ENCODE measurements around the gene BBLN. TPM values are rescaled to one million over a fixed set of nuclear protein-coding genes. Genes with fewer than 3 reads are reported as not detected.
A peak's percentile ranks its signal among the peaks of the same experiment; 100 is the strongest.

BBLN gene
- polyA plus RNA-seq, 3 donors from 2014 or later: 115 to 194 (median 182) TPM

DNA sequence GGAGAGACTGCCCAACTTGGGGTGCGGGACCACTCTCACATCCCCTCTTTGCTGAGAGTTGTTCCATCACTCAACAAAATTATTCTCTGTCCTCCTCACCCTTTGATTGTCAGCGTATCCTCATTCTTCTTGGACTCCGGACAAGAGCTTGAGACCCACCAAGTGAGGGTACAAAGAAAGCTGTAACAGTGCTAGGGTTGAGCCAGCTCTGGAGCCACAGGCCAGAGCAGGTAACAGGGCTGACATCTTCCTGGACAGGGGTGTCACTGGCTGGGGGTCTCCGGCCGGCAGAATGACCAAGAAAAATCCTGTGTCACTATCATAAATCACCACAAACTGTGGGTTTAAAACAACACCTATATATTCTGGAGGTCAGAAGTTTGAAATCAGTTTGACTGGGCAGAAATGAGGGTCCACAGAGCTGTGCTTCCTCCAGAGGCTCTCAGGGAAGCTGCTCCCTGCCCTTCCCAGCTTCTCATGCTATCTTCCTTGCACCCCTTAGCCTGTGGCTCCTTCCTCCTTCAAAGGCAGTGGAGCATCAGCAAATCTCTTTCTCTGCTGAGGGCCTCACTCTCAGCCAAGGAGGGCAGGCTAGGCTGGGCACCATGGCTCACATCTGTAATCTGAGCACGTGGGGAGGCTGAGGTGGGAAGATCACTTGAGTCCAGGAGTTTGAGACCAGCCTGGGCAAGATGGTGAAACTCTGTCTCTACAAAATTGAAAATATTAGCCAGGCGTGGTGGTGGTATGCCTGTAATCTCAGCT lies 4.1 kb upstream of the BBLN start:
- no peak for DNase-seq
- Mint-ChIP-seq H3K9me3 (no peaks in the 10 kb centered on the region), H3K4me3 (no peak overlapping the region), H3K36me3 (no peaks in the 10 kb centered on the region), H3K4me1 (peaks cover 9% of the 10 kb centered on the region in 2 donors), H3K27me3 (ENCODE audit: low read depth in 3 of 3) (peaks cover 0 to 1% (median 0%) of the 10 kb centered on the region in 3 donors), H3K27ac (peak overlapping the region in 2 of 6 donors; percentile 3 to 55)

DNA sequence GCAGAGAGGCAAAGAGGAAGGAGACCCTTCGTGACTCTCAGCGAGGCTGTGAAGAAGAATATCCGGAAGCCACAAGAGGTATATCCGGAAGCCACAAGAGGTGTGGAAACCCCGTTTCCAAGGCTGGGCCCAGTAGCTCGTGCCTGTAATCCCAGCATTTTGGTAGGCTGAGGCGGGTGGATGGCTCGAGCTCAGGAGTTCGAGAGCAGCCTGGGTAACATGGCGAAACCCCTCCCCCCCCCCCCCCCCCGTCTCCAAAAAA lies 612 bp upstream of the BBLN start:
- H3K4me3 Mint-ChIP-seq: peak overlapping the region; percentile 82 to 89 (median 86)
- peaks cover 0 to 6% (median 3%) of the 10 kb centered on the region in 3 donors for H3K36me3 Mint-ChIP-seq
- H3K9me3 Mint-ChIP-seq: no peaks in the 10 kb centered on the region
- H3K4me1 Mint-ChIP-seq: peaks cover 19 to 23% of the 10 kb centered on the region in 2 donors
- peak overlapping the region; percentile 85 to 94 (median 89) for H3K27ac Mint-ChIP-seq
- H3K27me3 Mint-ChIP-seq (ENCODE audit: low read depth in 3 of 3): no peaks in the 10 kb centered on the region
- peak; percentile 35 to 44 (median 38) for DNase-seq

DNA sequence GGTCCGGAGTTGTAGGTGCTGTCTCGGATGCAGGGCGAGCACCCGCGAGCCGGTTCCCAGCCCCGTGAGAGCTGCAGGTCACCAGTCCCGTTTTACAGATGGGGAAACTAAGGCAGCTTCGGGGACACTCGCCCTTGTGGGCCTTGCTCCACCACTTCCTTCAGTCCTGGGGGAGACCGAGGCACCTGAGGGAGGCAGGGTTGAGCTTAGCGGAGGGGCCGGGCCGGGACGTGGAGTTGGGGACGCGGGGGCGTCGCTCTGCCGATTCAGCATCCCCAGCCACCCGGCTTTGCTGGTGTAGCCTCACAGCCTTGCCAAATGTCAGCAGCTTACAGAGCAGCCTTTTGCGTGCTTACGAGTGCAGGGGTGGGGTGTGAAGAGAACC lies 530 bp downstream of the BBLN start:
- DNase-seq: peak in 1 of 3 donors; percentile 15
- Mint-ChIP-seq H3K4me1 (peaks cover 19 to 23% of the 10 kb centered on the region in 2 donors), H3K4me3 (peak overlapping the region; percentile 82 to 89 (median 86)), H3K27ac (peak overlapping the region; percentile 17 to 65 (median 46)), H3K36me3 (peaks cover 0 to 6% (median 3%) of the 10 kb centered on the region in 3 donors), H3K9me3 (no peaks in the 10 kb centered on the region), H3K27me3 (ENCODE audit: low read depth in 3 of 3) (no peaks in the 10 kb centered on the region)

DNA sequence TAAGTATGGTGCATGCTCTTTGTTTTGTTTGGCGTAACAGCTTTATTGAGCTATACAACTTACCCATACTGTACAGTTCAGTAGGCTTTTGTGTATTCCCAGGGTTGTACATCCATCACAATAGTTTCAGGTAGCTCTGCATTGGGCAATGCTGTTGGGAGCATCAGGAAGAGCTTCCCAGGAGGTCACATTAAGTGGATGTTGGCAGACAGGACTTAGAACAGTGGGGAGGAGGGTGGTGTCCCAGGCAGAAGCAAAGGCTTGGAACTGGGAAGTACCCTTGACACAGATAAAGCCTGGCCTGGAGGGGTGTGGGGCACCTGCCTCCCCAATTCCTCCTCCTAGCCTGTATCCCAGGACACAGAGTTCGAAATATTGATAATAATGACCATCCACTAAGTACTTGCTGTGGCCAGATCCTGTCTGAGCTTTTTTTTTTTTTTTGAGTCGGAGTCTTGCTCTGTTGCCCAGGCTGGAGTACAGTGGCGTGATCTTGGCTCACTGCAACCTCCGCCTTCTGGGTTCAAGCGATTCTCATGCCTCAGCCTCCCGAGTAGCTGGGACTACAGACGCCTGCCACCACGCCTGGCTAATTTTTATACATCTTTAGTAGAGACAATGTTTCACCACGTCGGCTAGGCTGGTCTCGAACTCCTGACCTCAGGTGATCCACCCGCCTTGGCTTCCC lies 1.3 kb downstream of the BBLN start:
- Mint-ChIP-seq H3K27ac (peak overlapping the region; percentile 14 to 65 (median 46)), H3K9me3 (no peaks in the 10 kb centered on the region), H3K27me3 (ENCODE audit: low read depth in 3 of 3) (peaks cover 0 to 2% (median 0%) of the 10 kb centered on the region in 3 donors), H3K4me1 (peaks cover 19 to 23% of the 10 kb centered on the region in 2 donors), H3K36me3 (peaks cover 0 to 6% (median 4%) of the 10 kb centered on the region in 3 donors), H3K4me3 (peak overlapping the region; percentile 82 to 89 (median 86))
- no peak for DNase-seq

DNA sequence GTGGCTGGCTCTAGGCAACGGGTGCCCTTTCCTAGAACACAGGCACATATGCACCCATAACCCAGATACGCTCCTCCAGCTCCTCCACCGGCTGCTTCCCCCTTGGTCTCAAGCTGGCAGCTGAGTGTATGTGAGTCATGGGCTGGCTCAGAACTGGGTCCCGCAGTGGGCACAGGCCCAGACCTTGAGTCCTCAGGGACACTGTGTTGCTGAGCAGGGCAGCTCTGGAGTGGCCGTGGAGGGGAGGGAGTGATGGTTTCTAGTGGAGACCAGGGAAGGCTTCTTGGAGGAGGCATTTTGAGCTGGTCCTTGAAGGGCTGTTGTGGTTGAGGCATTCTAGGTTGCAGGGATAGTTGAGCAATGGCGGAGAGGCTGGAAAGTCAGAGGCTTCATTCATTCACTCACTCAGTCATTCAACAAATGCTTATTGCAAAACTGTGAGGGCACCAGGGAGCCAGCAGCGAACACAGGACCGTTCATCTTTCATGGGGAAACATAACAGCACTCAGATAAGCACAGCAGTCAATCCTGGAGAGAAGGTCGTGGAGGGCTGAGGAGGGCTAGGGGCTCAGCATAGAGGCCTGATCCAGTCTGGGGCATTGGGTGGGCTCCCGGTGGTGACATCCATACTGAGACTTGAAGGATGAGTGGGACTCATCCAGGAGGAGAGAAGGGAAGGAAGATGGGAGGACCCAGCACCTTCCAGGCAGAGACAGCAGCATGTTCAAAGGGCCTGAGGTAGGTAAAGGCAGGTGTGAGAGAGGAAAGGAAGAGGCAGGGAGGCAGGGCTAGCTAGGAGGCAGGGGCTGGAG lies 2.4 kb downstream of the BBLN start:
- Mint-ChIP-seq H3K36me3 (peaks cover 0 to 11% (median 6%) of the 10 kb centered on the region in 3 donors), H3K27ac (peak overlapping the region in 4 of 6 donors; percentile 17 to 57 (median 44)), H3K4me1 (peaks cover 19 to 23% of the 10 kb centered on the region in 2 donors), H3K9me3 (no peaks in the 10 kb centered on the region), H3K4me3 (peak overlapping the region in 4 of 5 donors; percentile 27 to 53 (median 44)), H3K27me3 (ENCODE audit: low read depth in 3 of 3) (peaks cover 0 to 3% (median 0%) of the 10 kb centered on the region in 3 donors)
- no peak for DNase-seq

DNA sequence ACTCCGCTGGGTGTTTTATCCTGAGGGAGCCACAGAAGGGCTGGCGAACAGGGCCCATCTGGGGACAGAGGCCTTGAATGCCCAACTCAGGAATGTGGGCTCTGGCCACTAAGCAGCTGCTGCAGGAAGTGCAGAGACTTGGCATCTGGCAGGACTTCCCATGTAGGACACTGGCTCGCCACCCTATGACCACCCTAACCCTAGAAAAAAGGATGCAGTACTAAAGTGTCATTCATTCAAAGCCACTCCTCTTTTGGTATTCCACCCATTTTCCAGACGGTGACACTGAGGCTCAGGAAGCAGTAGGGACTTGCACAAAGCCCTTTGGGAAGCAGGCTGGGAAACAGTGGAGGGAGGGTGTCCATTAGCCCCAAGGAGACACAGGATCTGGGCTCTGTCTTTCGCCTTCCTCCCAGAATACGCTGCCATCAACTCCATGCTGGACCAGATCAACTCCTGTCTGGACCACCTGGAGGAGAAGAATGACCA lies 3.0 kb downstream of the BBLN start:
- H3K27me3 Mint-ChIP-seq (ENCODE audit: low read depth in 3 of 3): peaks cover 0 to 3% (median 0%) of the 10 kb centered on the region in 3 donors
- no peak overlapping the region for H3K27ac Mint-ChIP-seq
- H3K4me3 Mint-ChIP-seq: peak overlapping the region in 1 of 5 donors; percentile 53
- no peaks in the 10 kb centered on the region for H3K9me3 Mint-ChIP-seq
- H3K36me3 Mint-ChIP-seq: peaks cover 0 to 11% (median 6%) of the 10 kb centered on the region in 3 donors
- DNase-seq: no peak
- peaks cover 19 to 23% of the 10 kb centered on the region in 2 donors for H3K4me1 Mint-ChIP-seq

DNA sequence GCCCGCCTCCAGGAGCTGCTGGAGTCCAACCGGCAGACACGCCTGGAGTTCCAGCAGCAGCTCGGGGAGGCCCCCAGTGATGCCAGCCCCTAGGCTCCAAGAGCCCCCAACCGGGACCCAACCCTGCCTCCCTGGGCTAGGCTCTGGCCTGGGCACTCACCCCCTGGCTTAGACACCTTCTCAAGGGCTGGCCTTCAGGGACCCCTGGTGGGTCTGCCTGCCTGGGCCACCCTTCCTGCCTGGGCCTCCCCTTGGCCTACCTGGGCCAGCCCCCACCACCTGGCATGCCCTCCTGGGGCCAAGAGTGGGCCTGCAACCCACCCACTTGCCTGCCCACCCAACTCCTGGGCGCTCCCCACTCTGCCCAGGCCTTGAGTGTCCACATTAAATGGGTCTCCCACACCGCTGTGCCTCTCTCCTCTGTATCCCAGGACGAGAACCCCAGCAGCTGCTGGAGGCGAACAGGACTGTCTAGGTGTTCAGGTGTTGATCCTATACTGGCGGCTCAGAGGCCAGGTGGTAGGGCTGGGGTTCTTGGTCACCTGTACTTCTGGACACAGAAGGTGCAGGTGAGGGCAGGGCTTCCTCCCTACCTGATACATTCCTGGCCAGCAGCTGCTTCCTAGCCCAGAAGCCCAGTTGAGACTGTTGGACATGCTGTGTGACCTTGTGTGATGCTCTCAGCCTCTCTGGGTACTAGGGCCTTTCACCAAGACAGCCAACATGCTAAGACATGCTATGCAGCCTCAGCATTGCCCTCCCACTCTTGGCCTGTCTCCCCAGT lies 3.6 kb downstream of the BBLN start:
- Mint-ChIP-seq H3K27me3 (ENCODE audit: low read depth in 3 of 3) (peaks cover 0 to 5% (median 0%) of the 10 kb centered on the region in 3 donors), H3K4me3 (no peak overlapping the region), H3K36me3 (peaks cover 3 to 14% (median 8%) of the 10 kb centered on the region in 3 donors), H3K27ac (no peak overlapping the region), H3K4me1 (peaks cover 19 to 23% of the 10 kb centered on the region in 2 donors), H3K9me3 (no peaks in the 10 kb centered on the region)
- no peak for DNase-seq

DNA sequence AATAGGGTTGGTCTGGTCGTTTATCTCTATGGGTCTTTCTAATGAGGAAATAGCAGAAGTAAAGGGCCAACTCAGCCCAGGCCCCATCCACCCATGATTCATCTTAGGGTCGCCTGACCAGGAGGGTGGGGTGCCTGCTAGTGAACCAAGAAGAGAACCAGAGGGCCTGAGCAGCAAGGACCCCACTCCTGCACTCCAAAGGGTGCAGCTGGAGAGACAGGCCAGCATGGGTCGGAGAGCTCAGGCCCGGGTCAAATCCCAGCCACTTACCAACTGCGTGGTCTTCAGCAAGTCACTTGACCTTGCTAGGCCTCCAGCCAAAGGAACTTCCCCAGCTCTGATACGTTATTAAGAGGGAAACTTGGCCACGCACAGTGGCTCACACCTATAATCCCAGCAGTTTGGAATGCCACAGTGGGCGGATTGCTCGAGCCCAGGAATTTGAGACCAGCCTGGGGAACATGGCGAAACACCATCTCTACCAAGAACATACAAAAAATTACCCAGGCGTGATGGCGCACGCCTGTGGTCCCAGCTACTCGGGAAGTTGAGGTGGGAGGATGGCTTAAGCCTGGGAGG lies 4.3 kb downstream of the BBLN start:
- Mint-ChIP-seq H3K36me3 (peaks cover 5 to 17% (median 11%) of the 10 kb centered on the region in 3 donors), H3K27me3 (ENCODE audit: low read depth in 3 of 3) (peaks cover 0 to 5% (median 0%) of the 10 kb centered on the region in 3 donors), H3K9me3 (no peaks in the 10 kb centered on the region), H3K4me1 (peaks cover 14 to 19% of the 10 kb centered on the region in 2 donors), H3K4me3 (no peak overlapping the region), H3K27ac (no peak overlapping the region)
- DNase-seq: no peak

DNA sequence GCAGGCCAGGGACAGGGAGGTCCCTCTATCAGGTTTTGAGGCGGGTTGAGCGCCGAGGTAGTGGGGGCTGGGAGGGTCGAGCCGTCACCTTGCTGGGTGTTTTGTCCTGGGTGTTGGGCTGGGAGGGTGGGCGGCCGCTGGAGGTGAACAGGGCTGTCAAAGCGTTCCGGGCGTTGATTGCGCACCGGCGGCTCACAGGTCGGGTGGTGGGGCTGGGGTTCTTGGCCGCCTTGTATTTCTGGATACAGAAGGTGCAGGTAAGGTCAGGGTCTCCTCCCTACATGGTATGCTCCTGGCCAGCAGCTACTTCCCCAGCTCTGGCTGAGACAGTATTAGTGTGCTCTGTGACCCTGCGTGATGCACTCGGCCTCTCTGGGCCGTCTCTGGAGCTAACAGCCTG lies 6.1 kb downstream of the BBLN start:
- Mint-ChIP-seq H3K9me3 (no peaks in the 10 kb centered on the region), H3K4me3 (no peak overlapping the region), H3K27me3 (ENCODE audit: low read depth in 3 of 3) (peaks cover 0 to 5% (median 0%) of the 10 kb centered on the region in 3 donors), H3K4me1 (peaks cover 7 to 12% of the 10 kb centered on the region in 2 donors), H3K27ac (no peak overlapping the region), H3K36me3 (peaks cover 5 to 17% (median 11%) of the 10 kb centered on the region in 3 donors)
- no peak for DNase-seq

DNA sequence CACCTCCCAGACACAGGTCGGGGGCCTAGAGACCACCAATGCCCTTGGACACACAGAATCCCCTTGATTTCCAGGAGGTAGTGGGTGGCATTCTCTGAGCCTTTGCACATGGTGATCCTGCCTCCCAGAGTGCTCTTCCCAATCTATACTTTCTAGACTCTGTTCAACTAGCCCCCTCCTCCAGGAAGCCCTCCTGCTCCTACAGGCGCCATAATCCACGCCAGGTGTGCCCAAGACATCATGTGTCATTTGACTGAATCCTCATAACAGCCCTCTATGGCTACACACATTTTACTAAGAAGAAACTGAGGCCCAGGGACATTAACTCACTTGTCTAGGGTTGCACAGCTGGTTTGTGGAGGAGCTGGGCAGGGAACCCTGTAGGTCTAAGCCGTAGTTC lies 7.1 kb downstream of the BBLN start:
- peaks cover 4 to 5% of the 10 kb centered on the region in 2 donors for H3K4me1 Mint-ChIP-seq
- DNase-seq: no peak
- H3K36me3 Mint-ChIP-seq: peaks cover 5 to 17% (median 11%) of the 10 kb centered on the region in 3 donors
- H3K27ac Mint-ChIP-seq: peak overlapping the region in 2 of 6 donors; percentile 39 to 49
- no peak overlapping the region for H3K4me3 Mint-ChIP-seq
- H3K9me3 Mint-ChIP-seq: no peaks in the 10 kb centered on the region
- peaks cover 0 to 5% (median 0%) of the 10 kb centered on the region in 3 donors for H3K27me3 Mint-ChIP-seq (ENCODE audit: low read depth in 3 of 3)

DNA sequence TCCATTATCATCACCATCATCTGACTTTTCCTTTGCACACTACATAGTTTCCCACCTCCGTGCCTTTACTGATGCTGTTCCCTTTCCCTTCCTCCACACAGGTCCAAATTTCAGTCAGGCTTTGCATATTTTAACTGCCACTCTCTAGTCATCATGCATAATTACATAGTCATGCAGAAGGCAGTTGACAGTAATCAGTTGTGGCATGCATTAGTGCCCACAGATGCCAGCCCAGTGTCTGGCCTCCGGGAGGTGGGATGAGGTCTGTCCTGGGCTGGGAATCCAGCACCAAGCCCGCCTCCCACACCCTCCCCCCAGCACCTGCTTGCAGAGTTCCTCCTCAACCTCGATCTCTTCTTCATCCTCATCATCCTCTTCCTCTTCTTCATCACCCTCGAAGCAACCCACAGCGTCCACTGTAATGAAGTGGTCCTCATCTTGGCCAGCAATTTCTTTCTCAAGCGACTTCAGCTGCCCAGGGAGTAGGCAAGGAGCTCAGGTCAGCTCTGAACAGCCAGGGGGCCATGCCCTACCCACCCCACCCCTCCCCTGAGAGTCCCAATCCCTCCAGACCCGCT lies 8.8 kb downstream of the BBLN start:
- Mint-ChIP-seq H3K9me3 (no peaks in the 10 kb centered on the region), H3K27me3 (ENCODE audit: low read depth in 3 of 3) (peaks cover 0 to 5% (median 0%) of the 10 kb centered on the region in 3 donors), H3K4me3 (no peak overlapping the region), H3K36me3 (peaks cover 5 to 14% (median 5%) of the 10 kb centered on the region in 3 donors), H3K4me1 (no peaks in the 10 kb centered on the region), H3K27ac (peak overlapping the region in 2 of 6 donors; percentile 13 to 22)
- no peak for DNase-seq

DNA sequence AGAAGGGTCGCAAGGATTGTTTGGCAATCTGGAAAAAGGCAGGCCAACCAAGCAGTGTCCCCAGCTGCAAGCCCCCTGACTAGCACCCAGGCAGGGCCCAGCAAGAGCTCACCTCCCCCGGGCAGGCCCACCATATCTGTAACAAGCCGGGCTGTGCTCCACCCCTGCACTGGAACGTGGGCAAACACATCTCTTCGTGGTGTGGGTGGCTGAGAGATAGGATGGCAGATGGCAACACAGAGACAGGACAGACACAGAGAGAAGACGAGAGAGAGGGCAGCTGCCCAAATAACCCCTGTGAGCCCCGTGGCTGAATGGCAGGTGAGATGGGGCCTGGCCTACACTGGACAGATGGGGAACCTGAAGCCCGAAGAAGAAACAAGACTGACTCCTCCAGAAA lies 9.4 kb downstream of the BBLN start:
- Mint-ChIP-seq H3K4me1 (no peaks in the 10 kb centered on the region), H3K27ac (no peak overlapping the region), H3K4me3 (no peak overlapping the region), H3K36me3 (peaks cover 5 to 14% (median 5%) of the 10 kb centered on the region in 3 donors), H3K9me3 (no peaks in the 10 kb centered on the region), H3K27me3 (ENCODE audit: low read depth in 3 of 3) (peaks cover 0 to 5% (median 0%) of the 10 kb centered on the region in 3 donors)
- no peak for DNase-seq

Data from immature natural killer cell (primary cell).